ENCODE measurements around the gene CWF19L1.
"Not testable (repeated sequence)": the region's sequence is repeated elsewhere in the genome, so short reads cannot be mapped to it uniquely, and the experiment has no call there.

DNA sequence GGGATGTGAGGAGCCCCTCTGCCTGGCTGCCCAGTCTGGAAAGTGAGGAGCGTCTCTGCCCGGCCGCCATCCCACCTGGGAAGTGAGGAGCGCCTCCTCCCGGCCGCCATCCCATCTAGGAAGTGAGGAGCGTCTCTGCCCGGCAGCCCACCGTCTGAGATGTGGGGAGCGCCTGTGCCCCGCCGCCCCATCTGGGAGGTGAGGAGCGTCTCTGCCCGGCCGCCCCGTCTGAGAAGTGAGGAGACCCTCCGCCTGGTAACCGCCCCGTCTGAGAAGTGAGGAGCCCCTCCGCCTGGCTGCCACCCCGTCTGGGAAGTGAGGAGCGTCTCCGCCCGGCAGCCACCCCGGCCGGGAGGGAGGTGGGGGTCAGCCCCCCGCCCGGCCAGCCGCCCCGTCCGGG, 9.5 kb upstream of the CWF19L1 start:
- TF ChIP-seq, protein P1, sequence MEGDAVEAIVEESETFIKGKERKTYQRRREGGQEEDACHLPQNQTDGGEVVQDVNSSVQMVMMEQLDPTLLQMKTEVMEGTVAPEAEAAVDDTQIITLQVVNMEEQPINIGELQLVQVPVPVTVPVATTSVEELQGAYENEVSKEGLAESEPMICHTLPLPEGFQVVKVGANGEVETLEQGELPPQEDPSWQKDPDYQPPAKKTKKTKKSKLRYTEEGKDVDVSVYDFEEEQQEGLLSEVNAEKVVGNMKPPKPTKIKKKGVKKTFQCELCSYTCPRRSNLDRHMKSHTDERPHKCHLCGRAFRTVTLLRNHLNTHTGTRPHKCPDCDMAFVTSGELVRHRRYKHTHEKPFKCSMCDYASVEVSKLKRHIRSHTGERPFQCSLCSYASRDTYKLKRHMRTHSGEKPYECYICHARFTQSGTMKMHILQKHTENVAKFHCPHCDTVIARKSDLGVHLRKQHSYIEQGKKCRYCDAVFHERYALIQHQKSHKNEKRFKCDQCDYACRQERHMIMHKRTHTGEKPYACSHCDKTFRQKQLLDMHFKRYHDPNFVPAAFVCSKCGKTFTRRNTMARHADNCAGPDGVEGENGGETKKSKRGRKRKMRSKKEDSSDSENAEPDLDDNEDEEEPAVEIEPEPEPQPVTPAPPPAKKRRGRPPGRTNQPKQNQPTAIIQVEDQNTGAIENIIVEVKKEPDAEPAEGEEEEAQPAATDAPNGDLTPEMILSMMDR (IDR thresholded peaks at IDR 0.05), result not testable (repeated sequence)
- TF ChIP-seq POLR2A, POLR2AphosphoS5, EP300 (IDR thresholded peaks at IDR 0.05): not testable (repeated sequence)
